Uterus (tissue), 4 donors: ENCODE results near the gene MFSD12. TPM values are rescaled to one million over a fixed set of nuclear protein-coding genes. Genes with fewer than 3 reads are reported as not detected.

Experiments
- DNase-seq, 2 donors: peaks; one replicate each; pipeline ENCODE4 v3.0.0-alpha.2; 2019 to 2020
- H3K27ac ChIP-seq, 2 donors: fragments of 200-600 bp; sonication (generic); 1 replicate in 1 of 2; 2 replicates in 1 of 2; pipeline ENCODE4 v1.5.1; 2016 to 2018
- H3K27me3 ChIP-seq, 2 donors: fragments of 200-600 bp; sonication (generic); one replicate each; pipeline ENCODE4 v1.5.1; 2018 to 2019; ENCODE audit warnings: control low read depth in 1 of 2
- H3K36me3 ChIP-seq, 2 donors: fragments of 200-600 bp; sonication (generic); one replicate each; pipeline ENCODE4 v1.5.1; 2019; ENCODE audit warnings: control low read depth in 1 of 2
- H3K4me1 ChIP-seq, 2 donors: fragments of 200-600 bp; sonication (generic); one replicate each; pipeline ENCODE4 v1.5.1; 2018 to 2019; ENCODE audit warnings: control low read depth in 1 of 2
- H3K4me3 ChIP-seq, 2 donors: fragments of 200-600 bp; sonication (generic); 1 replicate in 1 of 2; 2 replicates in 1 of 2; pipeline ENCODE4 v1.5.1; 2018 to 2019; ENCODE audit warnings: mild to moderate bottlenecking in 1 of 2
- H3K9me3 ChIP-seq, 2 donors: fragments of 200-600 bp; sonication (generic); one replicate each; pipeline ENCODE4 v1.5.1; 2019; ENCODE audit warnings: control low read depth in 1 of 2
- POLR2A ChIP-seq, 2 donors: fragments of 450-650 bp; IDR thresholded peaks; one replicate each; pipeline ENCODE4 v1.6.1; 2016; ENCODE audit warnings: antibody characterized with exemption in 2 of 2, mild to moderate bottlenecking in 1 of 2, moderate library complexity in 1 of 2
- intact Hi-C: fragments of 100-400 bp; cut with DNase I; formaldehyde crosslinking; loops from one replicate; pipeline ENCODE4 v1.15.1; 2023; ENCODE audit warnings: low total_unique reads
- total RNA-seq, 4 donors: library from RNA; depleted of rRNA in 3 of 4; stranded (reverse); fragments of >200 nt in 3 of 4; gene quantifications; one replicate each; pipeline versions ENCODE4 v1.1.0 to v1.2.4, GENCODE V29; 2014 to 2023
- TF ChIP-seq, protein P1 (sequence below), 4 experiments: fragments of 200-600 bp in 2 of 4; fragments of 450-650 bp in 2 of 4; sonication (generic) in 2 of 4; IDR thresholded peaks; one replicate each; pipeline ENCODE4 v1.5.1; 2016 to 2019; ENCODE audit warnings: antibody characterized with exemption in 4 of 4, mild to moderate bottlenecking in 2 of 4, moderate library complexity in 1 of 4
- donor health status: DM: yes; HTN: yes; CAD: no.

MFSD12 gene
- total RNA-seq, 4 donors from 2014 or later = 0.59 to 44.9 (median 38.9) TPM

DNA sequence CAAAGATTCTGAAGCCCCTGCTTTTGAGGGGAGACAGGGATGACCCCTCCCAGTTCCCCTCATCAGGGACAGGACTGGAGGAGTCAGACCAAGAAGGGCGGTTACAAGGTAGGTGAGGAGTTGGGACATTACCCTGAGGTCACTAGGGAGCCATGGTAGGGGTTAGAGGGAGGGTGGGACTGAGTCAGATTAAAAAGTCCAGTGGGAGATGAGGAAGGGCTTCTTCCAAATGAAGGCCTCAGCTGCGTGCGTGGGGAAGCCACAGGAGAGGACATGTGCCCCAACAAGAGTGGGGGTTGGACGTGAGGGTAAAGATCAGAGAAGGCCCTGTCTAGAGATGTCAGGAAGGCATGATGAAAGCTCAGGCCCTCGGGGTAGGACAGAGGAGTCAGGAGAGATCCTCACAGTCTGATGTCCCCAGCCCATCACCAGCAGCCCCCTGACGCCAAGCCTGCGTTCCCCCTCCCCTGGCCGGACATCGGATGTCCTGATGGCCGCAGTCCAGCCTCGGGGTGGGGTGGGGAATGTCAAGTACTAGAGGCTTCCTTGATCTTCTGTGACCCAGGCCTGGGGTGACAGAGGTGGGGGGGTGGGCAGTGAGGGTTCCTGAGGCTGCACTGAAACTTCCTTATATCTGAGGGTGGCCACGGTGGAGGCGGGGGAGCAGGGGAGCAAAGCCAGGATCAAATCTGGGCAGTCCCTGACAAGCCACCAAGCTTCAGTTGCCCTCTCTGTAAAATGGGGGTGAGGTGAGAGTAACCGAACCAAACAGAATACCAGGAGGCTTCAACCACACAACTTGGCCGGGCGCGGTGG lies 6.5 kb upstream of the MFSD12 start:
- Histone ChIP-seq H3K4me3 (no peak overlapping the region), H3K9me3 (no peaks in the 10 kb centered on the region), H3K27ac (no peak overlapping the region), H3K27me3 (no peaks in the 10 kb centered on the region), H3K36me3 (no peaks in the 10 kb centered on the region), H3K4me1 (no peaks in the 10 kb centered on the region)
- intact Hi-C loops = no loop called here
- TF ChIP-seq POLR2A (IDR thresholded peaks at IDR 0.05) = no peak
- TF ChIP-seq, protein P1, sequence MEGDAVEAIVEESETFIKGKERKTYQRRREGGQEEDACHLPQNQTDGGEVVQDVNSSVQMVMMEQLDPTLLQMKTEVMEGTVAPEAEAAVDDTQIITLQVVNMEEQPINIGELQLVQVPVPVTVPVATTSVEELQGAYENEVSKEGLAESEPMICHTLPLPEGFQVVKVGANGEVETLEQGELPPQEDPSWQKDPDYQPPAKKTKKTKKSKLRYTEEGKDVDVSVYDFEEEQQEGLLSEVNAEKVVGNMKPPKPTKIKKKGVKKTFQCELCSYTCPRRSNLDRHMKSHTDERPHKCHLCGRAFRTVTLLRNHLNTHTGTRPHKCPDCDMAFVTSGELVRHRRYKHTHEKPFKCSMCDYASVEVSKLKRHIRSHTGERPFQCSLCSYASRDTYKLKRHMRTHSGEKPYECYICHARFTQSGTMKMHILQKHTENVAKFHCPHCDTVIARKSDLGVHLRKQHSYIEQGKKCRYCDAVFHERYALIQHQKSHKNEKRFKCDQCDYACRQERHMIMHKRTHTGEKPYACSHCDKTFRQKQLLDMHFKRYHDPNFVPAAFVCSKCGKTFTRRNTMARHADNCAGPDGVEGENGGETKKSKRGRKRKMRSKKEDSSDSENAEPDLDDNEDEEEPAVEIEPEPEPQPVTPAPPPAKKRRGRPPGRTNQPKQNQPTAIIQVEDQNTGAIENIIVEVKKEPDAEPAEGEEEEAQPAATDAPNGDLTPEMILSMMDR (IDR thresholded peaks at IDR 0.05) = no peak
- no peak for DNase-seq

DNA sequence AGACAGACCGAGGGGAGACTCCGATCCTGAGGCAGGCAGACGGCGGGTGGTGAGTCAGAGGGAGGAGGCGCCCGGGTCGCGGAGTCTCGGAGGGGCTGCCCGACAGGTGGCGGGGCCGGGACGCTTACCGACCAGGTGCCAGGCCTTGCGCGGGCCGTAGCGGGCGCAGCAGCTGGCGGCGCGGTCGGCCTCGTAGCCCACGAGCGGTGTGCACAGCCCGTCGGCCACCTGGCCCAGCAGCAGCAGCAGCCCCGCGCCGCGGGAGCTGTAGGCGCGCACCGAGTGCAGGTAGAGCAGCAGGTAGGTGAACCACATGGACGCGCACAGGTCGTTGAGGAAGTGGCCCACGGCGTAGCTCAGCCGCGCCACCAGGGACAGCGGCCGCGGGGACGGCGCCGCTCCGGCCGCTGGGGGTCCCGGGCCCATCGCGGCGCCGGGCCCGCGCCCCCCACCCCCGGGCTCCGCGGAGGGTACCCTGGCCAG lies 367 bp downstream of the MFSD12 start:
- no peak for DNase-seq
- H3K27me3 ChIP-seq = no peaks in the 10 kb centered on the region
- H3K4me1 ChIP-seq = peaks cover 0 to 14% of the 10 kb centered on the region in 2 donors
- no peaks in the 10 kb centered on the region for H3K9me3 ChIP-seq
- H3K27ac ChIP-seq = peak overlapping the region; percentile 2 to 52
- TF ChIP-seq POLR2A (IDR thresholded peaks at IDR 0.05) = no peak
- TF ChIP-seq, protein P1 (IDR thresholded peaks at IDR 0.05) = peak in 1 of 4 experiments; percentile 14
- intact Hi-C loops = loop anchor here (10.0 kb wide), 1 partner anchor 58 kb away; no protein-coding TSS in a partner anchor
- no peaks in the 10 kb centered on the region for H3K36me3 ChIP-seq
- peak overlapping the region; percentile 54 to 72 for H3K4me3 ChIP-seq

DNA sequence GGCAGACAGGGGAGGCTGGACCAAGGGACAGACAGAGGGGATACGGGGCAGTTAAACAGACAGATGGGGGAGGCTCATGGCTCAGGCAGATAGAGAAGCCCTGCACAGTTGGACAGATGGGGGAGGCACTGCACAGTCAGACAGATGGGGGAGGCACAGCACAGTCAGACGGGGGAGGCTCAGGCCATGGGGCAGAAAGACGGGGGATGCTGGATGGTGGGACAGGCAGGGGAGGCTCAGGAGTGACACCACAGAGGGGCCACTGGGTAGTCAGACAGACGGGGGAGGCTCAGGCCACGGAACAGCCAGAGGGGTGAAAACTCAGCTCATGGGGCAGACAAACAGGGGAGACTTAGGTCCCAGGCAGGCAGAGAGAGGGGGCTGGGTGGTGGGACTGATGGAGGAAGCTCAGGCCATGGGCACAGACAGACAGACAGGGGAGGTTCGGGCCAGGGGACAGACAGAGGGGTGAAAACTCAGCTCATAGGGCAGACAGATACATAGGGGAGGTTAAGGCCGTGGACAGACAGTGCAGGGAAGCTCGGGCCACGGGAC lies 886 bp downstream of the MFSD12 start:
- TF ChIP-seq, protein P1 (IDR thresholded peaks at IDR 0.05) = no peak
- no peak for TF ChIP-seq POLR2A (IDR thresholded peaks at IDR 0.05)
- intact Hi-C loops = loop anchor here (10.0 kb wide), 1 partner anchor 58 kb away; no protein-coding TSS in a partner anchor
- Histone ChIP-seq H3K4me1 (peaks cover 0 to 14% of the 10 kb centered on the region in 2 donors), H3K9me3 (no peaks in the 10 kb centered on the region), H3K27ac (peak overlapping the region in 1 of 2 donors; percentile 52), H3K36me3 (no peaks in the 10 kb centered on the region), H3K27me3 (no peaks in the 10 kb centered on the region), H3K4me3 (peak overlapping the region; percentile 54 to 72)
- no peak for DNase-seq

DNA sequence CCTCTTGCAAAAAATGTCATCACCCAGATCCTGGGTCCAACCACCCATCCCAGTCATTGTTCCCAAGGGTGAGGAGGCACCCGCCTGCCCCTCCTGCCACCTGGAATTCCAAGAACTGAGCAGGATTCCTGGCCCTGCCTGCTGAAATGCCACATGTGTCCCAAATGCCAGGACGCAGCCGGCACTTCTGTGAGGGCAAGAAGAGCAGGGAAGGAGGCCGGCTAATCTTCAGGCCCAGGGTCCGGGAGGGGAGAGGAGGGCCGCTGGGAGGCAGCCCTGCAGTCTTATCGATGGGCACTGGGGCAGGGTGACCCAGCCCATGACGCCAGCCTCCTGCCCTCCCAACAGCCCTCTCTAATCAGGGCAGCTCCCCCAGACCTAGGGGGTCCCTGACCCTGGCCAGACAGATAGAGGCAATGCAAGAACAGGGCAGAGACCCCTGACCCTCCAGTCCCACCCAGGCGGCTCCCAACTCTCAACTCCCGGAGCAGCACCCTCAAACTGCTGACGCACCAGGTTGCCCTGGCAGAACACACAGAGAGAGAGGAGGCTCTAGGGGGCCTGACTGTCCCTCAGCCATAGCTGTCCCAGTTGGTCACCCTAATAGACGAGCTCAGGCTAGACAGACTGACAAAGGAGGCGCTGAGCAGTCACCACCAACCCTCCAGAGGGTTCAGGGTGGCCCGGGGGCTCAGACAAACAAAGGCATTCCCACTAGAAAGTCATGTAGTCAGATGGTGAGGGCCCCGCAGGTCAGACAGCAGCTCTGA lies 1.5 kb downstream of the MFSD12 start:
- Histone ChIP-seq H3K4me1 (peaks cover 0 to 14% of the 10 kb centered on the region in 2 donors), H3K36me3 (no peaks in the 10 kb centered on the region), H3K9me3 (no peaks in the 10 kb centered on the region), H3K27me3 (no peaks in the 10 kb centered on the region), H3K27ac (no peak overlapping the region), H3K4me3 (peak overlapping the region; percentile 54 to 72)
- intact Hi-C loops = loop anchor here (10.0 kb wide), 1 partner anchor 59 kb away; no protein-coding TSS in a partner anchor
- no peak for TF ChIP-seq POLR2A (IDR thresholded peaks at IDR 0.05)
- TF ChIP-seq, protein P1 (IDR thresholded peaks at IDR 0.05) = no peak
- no peak for DNase-seq
